Caki2 (cell line): ENCODE results near the gene SP100. TPM values are rescaled to one million over a fixed set of nuclear protein-coding genes. Genes with fewer than 3 reads are reported as not detected.
"Not testable (repeated sequence)": the region's sequence is repeated elsewhere in the genome, so short reads cannot be mapped to it uniquely, and the experiment has no call there.

Experiments used
- DNase-seq: peaks from one replicate; pipeline ENCODE4 v3.0.0-alpha.2; 2015; ENCODE audit warnings: low read depth
- in situ Hi-C: cut with HindIII; loops from 2 replicates; pipeline ENCODE4 v1.10.0; 2016; ENCODE audit warnings: low sequenced_read_pairs, low pct_unique_long_range_greater_than_20kb, mixed read lengths
- total RNA-seq: library from RNA; depleted of rRNA; stranded (reverse); fragments of >200 nt; shearing (Covaris generic); gene quantifications from 2 replicates; pipeline ENCODE4 v1.2.3, GENCODE V29; 2014; ENCODE audit warnings: low replicate concordance

Gene SP100
- total RNA-seq, 1 experiment from 2014 or later, result 46.4 TPM

DNA sequence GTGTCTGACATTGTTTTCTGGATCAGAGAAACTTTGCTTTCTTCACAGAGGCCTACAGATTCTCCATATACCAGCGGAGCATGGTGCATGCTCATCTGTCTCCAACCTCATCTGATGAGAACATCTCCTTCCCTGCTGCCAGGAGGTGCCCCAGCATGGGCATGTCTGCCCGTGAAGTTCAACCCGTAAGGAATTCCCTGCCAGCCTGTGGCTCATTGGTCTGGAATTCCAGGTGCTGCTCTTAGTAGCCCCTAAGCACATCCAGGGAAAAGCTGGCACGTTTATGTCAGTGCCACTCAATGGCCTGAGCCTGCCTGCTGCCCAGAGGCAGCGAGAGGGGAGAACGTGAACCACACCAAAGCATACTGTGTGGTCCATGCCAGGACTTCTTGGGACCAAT, 1.7 kb upstream of the SP100 start:
- no peak for DNase-seq
- in situ Hi-C loops, result no loop called here

DNA sequence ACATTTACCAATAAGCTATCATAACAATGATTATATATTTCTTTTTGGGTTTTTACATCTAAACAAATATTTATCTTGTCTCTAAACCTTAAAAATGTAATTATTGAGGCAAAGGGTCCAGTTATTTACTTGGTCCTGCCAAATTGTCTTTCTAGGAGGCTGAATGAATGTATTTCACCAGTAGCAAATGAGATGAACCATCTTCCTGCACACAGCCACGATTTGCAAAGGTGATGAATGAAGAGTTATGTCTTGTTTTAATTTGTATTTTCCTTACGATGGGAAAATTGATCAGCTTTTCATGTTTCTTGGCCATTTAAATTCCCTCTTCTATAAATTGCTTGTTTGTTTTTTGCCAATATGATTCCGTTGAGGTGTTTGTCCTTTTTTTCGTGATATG, 1.4 kb downstream of the SP100 start:
- in situ Hi-C loops, result no loop called here
- no peak for DNase-seq

DNA sequence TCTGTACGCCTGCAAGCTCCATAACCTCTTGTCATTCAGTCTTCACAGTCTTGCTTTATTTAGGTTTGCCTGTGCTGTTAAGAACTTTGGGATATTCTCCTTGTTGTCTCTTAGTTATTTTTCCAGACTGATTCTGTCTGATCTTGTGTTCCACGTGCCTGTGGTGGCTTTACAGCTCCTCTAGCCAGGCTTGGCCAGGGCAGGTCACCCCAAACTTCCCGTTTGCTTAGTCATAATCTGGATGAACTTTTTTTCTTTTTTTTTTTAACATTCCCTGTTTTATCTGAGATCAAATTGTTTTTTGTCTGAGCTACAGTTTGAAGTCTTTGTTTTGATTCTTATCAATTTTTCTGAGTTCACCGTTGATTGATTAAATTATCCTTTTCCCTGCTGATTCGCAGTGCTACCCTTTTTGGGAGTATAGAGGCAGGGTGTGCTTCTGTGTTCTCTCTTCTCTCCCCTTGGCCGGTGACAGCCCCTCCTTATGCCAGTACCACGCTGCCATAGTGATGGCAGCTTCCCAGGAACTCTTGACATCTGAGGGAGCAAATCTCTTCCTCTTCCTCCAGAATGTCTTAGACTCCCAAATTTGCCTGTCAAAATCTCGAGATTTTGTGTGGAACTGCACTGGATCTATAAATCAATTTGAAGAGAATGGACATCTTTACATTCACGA, 2.5 kb downstream of the SP100 start:
- DNase-seq, result no peak
- in situ Hi-C loops, result no loop called here

DNA sequence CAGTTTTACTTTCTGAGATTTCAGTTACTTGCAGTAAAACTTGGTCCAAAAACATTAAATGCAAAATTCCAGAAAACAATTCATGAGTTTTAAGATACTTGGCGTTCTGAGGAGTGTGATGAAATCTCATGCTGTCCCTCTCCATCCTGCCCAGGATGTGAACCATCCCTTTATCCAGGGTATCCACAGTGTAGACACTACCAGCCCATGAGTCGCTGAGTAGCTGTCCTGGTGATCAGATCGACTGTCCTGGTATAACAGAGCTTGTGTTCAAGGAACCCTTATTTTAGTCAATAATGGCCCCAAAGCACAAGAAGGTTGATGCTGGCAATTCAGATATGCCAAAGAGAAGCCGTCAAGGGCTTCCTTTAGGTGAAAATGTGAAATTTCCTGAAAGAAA, 3.2 kb downstream of the SP100 start:
- in situ Hi-C loops, result no loop called here

DNA sequence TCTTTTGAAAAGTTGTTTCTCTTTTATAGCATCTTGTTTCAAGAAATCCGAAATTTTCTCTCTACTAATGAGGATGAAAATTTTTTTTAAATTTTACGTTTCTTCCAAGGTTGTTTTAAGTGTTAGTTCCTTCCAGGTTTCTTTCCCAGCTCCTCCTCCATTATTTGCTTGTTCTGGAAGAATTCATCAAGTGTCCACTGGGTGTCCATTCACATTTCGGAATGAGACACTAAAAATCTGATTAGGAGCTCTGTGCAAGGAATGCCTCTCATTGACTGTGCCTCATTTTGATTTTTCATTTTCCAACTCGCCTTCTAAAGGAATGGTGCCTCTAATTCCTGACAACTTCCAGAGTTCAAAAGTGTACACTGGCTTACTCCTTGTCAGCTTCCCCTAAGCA, 6.1 kb downstream of the SP100 start:
- in situ Hi-C loops, result no loop called here
- no peak for DNase-seq

More for the DNA sequence above, 3.2 kb downstream of the SP100 start:
- DNase-seq, result no peak

DNA sequence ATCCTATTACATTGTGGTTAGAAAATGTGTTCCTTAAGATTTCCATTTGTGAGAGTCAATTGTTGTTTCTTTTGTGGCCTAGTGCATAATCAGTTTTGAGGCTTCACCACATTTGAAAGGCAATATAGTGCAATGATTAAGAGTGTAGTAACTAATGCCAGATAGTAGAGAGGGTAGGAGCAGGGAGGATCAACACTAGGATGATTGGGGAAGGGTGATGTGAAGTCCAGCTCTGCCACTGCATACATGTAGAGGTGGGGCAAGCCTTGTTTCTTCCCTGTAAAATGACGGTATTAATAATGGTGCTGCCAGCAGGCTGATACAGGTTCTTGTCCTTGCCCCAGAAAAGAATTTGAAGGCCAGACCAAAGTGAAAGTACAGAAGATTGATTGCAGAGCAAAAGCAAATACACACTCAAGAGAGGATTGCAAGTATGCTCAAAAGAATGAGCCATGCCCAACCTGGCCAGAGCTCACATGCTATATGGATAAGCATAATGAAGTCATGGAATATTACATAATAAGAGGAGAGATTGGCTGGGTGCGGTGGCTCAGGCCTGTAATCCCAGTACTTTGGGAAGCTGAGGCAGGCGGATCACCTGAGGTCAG, 8.0 kb downstream of the SP100 start:
- in situ Hi-C loops, result no loop called here
- DNase-seq, result no peak

DNA sequence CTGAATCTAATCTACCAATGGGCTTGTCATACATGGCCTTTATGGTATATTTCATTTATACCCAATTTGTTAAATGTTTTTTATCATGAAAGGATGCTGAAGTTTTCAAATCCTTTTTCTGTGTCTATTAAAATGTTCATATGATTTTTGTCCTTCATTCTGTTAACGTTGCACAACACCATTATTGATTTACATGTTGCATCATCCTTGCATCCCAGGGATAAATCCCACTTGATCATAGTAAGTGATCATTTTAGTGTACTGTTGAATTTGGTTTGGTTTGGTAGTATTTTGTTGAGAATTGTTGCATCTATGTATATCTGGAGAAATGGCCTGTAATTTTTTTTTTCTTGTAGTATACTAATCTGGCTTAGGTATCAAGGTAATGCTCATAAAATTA, 9.4 kb downstream of the SP100 start:
- in situ Hi-C loops, result no loop called here
- no peak for DNase-seq

DNA sequence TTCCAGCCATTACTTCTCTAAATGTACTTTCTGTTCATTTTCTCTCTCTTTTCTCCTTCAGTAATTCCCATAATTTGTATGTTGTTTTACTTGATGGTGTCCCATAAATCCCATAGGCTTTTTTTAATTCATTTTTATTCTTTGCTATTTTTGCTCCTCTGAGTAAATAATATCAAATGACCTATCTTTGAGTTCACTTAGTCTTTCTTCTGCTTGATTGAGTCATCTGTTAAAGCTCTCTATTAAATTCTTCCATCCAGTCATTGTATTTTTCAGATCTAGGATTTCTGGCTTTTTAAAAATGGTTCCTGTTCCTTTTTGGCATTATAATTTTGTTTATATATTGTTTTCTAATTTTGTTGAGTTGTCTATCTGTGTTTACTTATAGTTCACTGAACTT, 13.5 kb downstream of the SP100 start:
- in situ Hi-C loops, result no loop called here
- no peak for DNase-seq

DNA sequence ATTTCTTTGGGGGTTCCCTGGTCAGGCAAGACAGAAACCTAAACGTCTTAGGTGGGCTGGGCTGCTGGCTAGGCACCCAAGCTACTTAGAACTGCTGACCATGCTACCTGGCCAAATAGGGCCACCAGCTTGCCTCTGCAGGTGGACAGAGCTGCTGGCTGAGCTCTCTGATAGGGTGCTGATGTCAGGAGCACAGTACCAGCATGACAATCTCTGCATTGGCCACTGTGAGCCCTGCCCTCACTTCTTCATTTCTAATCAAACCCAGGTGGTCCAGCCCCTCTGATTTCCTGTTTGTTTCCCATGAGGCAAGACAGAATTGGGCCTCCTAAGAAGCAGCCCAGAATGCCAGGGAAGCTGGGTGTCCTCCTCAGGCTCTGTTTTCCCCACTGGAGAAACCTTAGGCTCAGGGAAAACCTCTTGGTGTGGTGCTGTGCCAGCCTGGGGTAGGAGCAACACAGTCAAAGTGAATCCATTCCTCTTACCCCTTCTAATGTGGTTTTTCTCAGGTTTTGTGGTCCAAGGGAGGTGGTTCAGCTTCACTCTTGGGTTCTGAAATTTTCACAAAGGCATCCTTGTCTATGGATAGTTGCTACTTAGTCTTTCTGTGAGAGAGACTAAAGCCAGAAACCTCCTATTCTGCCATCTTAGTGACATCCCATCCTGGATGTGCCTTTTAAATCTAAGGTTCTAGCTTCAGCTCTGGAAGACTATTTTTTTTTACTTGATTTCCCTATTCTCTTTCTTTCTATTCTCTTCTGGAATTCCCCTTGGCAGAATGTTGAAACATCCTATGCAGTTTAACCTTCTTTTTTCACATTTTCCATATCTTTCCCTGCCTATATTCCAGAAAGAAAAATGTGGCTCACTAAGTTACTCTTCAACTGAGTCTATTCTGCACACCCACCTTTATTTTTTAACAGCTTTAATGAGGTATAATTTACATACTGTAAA, 15.2 kb downstream of the SP100 start:
- no peak for DNase-seq
- in situ Hi-C loops, result no loop called here

DNA sequence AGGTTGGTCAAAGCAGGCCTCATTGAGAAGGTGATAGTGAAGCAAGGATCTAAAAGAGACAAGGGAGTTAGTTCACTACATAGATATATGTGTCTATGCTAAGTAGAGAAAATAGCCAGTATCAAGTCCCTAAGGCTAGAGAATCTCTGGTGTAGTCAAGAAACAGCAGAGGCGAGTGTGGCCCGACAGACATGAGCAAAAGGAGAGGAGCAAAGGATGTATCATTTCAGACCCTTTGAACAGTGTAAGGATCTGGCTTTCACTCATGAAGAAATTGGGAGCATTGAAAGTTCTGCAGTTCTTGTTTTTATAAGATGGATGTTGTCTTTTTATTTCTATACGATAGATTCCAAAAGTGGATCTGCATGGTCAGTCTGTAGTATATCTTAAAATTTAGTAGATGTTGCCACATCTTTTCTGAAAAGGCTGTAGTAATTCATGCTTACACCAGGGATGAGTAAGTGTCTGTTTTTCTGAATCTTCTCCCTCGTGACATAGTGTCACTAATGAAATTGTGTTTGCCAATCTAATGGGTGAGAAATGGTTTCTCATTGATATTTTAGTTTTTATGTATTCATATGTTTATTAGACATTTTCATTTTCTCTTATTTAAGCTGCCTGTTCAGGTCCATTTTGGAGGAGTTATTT, 18.8 kb downstream of the SP100 start:
- no peak for DNase-seq
- in situ Hi-C loops, result no loop called here

DNA sequence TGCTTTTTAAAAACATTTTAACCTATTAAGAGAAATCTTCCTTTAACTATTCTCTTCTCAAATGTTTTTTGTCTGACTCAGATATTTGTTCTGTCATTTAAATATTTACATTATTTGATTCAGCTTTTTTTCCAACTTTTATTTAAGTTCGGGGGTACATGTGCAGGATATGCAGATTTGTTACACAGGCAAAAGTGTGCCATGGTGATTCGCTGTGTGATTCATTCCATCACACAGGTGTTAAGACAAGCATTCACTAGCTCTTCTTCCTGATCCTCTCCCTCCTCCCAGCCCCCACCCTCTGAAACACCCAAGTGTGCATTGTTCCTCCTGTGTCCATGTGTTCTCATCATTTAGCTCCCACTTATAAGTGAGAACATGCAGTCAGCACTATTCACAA, 19.4 kb downstream of the SP100 start:
- no peak for DNase-seq
- in situ Hi-C loops, result no loop called here

DNA sequence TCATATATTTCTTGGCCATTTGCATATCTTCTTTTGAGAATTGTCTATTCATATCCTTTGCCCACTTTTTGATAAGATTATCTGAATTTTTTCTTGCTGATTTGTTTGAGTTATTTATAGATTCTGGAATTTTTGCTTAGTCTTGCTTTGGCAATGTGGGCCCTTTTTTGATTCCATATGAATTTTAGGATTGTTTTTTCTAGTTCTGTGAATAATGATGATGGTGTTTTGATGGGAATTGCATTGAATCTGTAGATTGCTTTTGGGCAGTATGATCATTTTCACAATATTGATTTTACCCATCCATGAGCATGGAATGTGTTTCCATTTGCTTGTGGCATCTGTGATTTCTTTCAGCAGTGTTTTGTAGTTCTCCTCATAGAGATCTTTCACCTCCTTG, 23.1 kb downstream of the SP100 start:
- DNase-seq, in situ Hi-C loops: not testable (repeated sequence)

DNA sequence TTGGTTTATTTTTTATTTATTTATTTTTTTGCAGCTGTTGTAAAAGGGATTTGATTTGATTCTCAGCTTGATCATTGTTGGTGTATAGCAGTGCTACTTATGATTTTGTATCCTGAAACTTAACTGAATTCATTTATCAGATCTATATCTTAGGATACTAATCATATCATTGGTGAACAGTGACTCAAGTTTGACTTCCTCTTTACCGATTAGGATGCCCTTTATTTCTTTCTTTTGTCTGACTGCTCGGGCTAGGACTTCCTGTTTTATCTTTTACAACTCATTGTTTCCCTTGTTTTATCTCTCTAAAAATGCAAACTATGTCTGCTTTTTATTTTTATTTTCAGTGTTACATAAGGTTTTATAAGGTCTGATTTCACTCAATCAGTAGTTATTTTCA, 23.6 kb downstream of the SP100 start:
- DNase-seq, result no peak
- in situ Hi-C loops, result no loop called here

DNA sequence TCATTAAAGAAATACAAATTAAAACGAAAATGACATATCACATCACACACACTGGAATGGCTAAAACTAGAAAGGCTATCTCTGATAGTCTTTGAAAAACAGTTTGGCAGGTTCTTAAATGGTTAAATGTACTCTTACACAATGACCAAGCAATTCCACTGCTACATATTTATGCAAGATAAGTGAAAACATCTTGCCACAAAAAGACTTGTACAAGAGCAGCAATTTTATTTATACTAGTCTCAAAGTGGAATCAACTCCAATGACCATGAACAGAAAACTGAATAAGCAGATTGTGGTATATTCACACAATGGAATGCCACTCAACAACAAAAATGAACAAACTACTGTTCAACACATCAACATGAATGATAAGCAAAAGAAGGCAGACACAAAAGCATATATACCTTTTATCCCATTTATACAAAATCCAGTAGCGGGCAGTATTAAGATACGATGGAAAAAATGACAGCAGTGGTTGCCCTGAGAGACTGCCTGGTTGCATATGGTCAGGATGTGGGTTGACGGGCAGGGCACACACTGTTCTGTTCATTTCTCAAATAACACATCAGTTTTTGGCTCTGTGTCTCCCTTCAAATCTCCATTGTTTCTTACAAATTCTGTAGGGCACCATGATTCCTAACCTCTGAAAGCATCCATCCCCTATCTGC, 25.4 kb downstream of the SP100 start:
- in situ Hi-C loops, result no loop called here
- DNase-seq, result no peak

DNA sequence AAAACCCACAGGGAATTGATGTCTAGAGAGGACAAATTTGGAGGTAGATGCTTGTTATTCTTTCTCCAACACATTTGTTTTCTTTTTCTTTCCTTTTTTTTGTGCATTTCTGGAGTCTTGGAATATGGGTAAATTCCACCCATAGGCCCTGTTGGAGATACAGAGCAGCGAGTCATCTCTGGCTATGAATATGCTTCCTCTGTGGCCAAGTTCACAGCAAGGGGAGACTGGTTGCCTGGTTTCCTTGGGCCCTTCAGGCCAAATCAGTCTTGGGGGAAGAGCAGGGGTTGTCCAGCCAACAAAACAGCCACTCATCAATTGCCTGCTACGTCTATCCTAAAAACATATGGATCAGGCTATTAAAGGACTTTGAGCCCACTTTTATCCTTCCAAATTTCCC, 27.5 kb downstream of the SP100 start:
- in situ Hi-C loops, result no loop called here
- no peak for DNase-seq

DNA sequence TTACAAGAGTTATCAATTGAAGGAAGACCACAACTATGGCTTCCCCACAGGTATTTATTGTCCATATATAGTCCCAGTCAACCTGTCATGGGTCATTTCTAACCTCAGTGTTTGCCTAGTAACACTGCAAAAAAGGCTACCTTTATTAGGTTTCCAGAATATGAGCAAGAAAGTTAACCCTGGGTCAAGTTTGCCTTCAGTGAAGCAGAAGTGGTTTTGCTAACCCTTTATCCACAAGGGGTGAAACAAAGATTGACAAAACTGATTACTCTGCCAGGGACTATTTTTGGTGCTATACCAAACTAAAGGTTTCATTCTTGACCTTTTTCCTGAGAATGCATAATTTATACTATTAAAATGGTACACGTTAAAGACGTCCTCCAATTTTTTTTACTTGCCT, 28.8 kb downstream of the SP100 start:
- no peak for DNase-seq
- in situ Hi-C loops, result no loop called here

DNA sequence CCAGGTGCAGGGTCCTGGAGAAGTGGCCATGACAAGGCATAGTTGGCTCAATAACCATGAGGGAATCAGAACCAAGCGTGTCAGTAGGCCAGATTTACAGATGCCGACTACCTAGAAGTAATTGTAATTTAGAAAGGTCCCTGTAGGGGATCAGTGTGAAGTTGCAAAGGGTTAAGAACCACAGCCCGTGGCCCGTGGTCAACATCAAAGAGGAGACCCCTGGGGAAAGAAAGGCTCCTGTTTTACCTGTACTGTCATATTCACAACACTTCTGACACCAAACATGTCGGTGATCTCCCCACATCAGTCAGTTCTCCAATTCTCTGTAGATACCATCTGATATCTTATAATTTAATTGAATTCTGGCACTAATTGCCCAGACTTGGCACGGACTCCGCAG, 31.0 kb downstream of the SP100 start:
- DNase-seq, result no peak
- in situ Hi-C loops, result no loop called here
